Neural cell (in vitro differentiated cells): ENCODE data around the gene CDK4.

Source experiments
- EP300 ChIP-seq: fragments of 450-650 bp; conservative IDR thresholded peaks from 2 replicates; pipeline ENCODE4 v1.6.1; 2014; ENCODE audit warnings: antibody characterized with exemption, mild to moderate bottlenecking, moderate library complexity; ENCODE audit not compliant: poor library complexity, severe bottlenecking
- EZH2 ChIP-seq: fragments of 200-600, 300-800 bp; shearing (Covaris generic), sonication (generic); IDR thresholded peaks from 2 replicates; pipeline ENCODE4 v1.6.1; 2014; ENCODE audit warnings: antibody characterized with exemption, low read length, borderline replicate concordance, mild to moderate bottlenecking; ENCODE audit not compliant: insufficient read depth, poor library complexity, severe bottlenecking
- POLR2AphosphoS5 ChIP-seq: IDR thresholded peaks from 2 replicates; pipeline ENCODE4 v1.6.1; 2012
- TF ChIP-seq, protein P1 (sequence below): fragments of 450-650 bp; IDR thresholded peaks from 2 replicates; pipeline ENCODE4 v1.5.1; 2014; ENCODE audit warnings: antibody characterized with exemption, mild to moderate bottlenecking, moderate library complexity; ENCODE audit not compliant: poor library complexity, severe bottlenecking

DNA sequence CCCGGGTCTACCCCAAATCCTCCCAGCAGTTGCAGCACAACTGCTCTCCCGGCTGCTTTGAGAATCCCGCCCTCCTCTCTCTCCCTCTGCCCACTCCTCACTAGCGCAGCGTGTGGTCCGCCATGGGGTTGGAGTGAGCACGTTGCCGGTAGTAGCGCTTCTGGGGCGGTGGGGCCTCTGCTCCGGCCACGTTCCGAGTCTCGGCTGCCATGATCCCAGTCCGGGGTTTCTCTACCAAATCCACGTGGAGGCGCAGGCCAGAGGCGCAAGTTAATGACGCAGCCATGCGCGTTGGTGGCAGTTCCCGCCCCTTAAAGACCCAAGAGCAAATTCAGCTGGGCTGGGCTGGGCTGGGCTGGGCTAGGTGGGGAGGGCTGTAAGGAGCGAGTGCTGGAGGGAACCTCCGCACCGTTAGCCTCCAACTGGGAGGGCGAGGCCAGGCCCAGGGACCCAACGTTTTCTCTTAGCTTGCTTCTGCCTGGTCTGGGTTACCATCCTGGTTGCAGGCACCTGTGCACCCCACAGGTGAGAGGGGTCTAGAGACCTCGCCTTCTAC, 19.8 kb upstream of the CDK4 start, which contains the start of gene METTL1:
- TF ChIP-seq EP300 (peak; percentile 53), EZH2 (no peak), POLR2AphosphoS5 (peak; percentile 69)
- TF ChIP-seq, protein P1, sequence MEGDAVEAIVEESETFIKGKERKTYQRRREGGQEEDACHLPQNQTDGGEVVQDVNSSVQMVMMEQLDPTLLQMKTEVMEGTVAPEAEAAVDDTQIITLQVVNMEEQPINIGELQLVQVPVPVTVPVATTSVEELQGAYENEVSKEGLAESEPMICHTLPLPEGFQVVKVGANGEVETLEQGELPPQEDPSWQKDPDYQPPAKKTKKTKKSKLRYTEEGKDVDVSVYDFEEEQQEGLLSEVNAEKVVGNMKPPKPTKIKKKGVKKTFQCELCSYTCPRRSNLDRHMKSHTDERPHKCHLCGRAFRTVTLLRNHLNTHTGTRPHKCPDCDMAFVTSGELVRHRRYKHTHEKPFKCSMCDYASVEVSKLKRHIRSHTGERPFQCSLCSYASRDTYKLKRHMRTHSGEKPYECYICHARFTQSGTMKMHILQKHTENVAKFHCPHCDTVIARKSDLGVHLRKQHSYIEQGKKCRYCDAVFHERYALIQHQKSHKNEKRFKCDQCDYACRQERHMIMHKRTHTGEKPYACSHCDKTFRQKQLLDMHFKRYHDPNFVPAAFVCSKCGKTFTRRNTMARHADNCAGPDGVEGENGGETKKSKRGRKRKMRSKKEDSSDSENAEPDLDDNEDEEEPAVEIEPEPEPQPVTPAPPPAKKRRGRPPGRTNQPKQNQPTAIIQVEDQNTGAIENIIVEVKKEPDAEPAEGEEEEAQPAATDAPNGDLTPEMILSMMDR = no peak
